Skeletal muscle tissue (tissue), 4 donors: ENCODE measurements around the gene SPEN. TPM values are rescaled to one million over a fixed set of nuclear protein-coding genes. Genes with fewer than 3 reads are reported as not detected.

Experiments
- H3K27ac ChIP-seq: one replicate; pipeline ENCODE4 v1.7.0; 2013; ENCODE audit warnings: mild to moderate bottlenecking, low read depth, low read length, inconsistent platforms
- H3K27me3 ChIP-seq, 3 donors: one replicate each; pipeline ENCODE4 v1.7.0; 2013; ENCODE audit warnings: low read length in 3 of 3; ENCODE audit not compliant: control insufficient read depth in 3 of 3, insufficient read depth in 3 of 3
- H3K36me3 ChIP-seq, 3 donors: one replicate each; pipeline ENCODE4 v1.7.0; 2013; ENCODE audit warnings: low read length in 3 of 3; ENCODE audit not compliant: control insufficient read depth in 3 of 3, insufficient read depth in 3 of 3
- H3K4me1 ChIP-seq, 3 donors: one replicate each; pipeline ENCODE4 v1.7.0; 2013; ENCODE audit warnings: low read length in 3 of 3, mild to moderate bottlenecking in 3 of 3; ENCODE audit not compliant: control insufficient read depth in 3 of 3, insufficient read depth in 3 of 3
- H3K4me3 ChIP-seq, 3 donors: one replicate each; pipeline ENCODE4 v1.7.0; 2013; ENCODE audit warnings: low read length in 3 of 3
- H3K9ac ChIP-seq, 3 donors: one replicate each; pipeline ENCODE4 v1.7.0; 2013; ENCODE audit warnings: low read length in 3 of 3, mild to moderate bottlenecking in 3 of 3, moderate library complexity in 2 of 3, low read depth in 1 of 3
- H3K9me3 ChIP-seq, 3 donors: one replicate each; pipeline ENCODE4 v1.7.0; 2013; ENCODE audit warnings: low read length in 3 of 3; ENCODE audit not compliant: control insufficient read depth in 3 of 3
- total RNA-seq: library from RNA; depleted of rRNA; stranded (reverse); fragments of >200 nt; gene quantifications from one replicate; pipeline ENCODE4 v1.2.3, GENCODE V29; 2014
- donor health status: Osteomylitis.

The SPEN gene
- total RNA-seq, 1 donor from 2014 or later = 21.4 TPM

GRCh38 chr1:15933684-15934083 is 86.2 kb downstream of the SPEN start:
- peaks cover 0 to 2% (median 0%) of the 10 kb centered on the region in 3 donors for H3K4me1 ChIP-seq
- no peak overlapping the region for H3K9ac ChIP-seq
- peaks cover 75 to 89% (median 85%) of the 10 kb centered on the region in 3 donors for H3K36me3 ChIP-seq
- H3K27me3 ChIP-seq = no peaks in the 10 kb centered on the region
- no peak overlapping the region for H3K27ac ChIP-seq
- no peaks in the 10 kb centered on the region for H3K9me3 ChIP-seq
- H3K4me3 ChIP-seq = no peak overlapping the region

GRCh38 chr1:15934211-15935055 is 86.9 kb downstream of the SPEN start:
- H3K4me1 ChIP-seq = peaks cover 0 to 2% (median 0%) of the 10 kb centered on the region in 3 donors
- H3K9me3 ChIP-seq = no peaks in the 10 kb centered on the region
- H3K27ac ChIP-seq = no peak overlapping the region
- no peak overlapping the region for H3K4me3 ChIP-seq
- H3K27me3 ChIP-seq = no peaks in the 10 kb centered on the region
- peaks cover 76 to 88% (median 85%) of the 10 kb centered on the region in 3 donors for H3K36me3 ChIP-seq
- H3K9ac ChIP-seq = no peak overlapping the region

GRCh38 chr1:15935056-15935950 is 87.8 kb downstream of the SPEN start:
- no peak overlapping the region for H3K27ac ChIP-seq
- H3K27me3 ChIP-seq = no peaks in the 10 kb centered on the region
- peaks cover 75 to 87% (median 84%) of the 10 kb centered on the region in 3 donors for H3K36me3 ChIP-seq
- H3K4me3 ChIP-seq = no peak overlapping the region
- H3K9me3 ChIP-seq = no peaks in the 10 kb centered on the region
- no peak overlapping the region for H3K9ac ChIP-seq
- H3K4me1 ChIP-seq = peaks cover 0 to 2% (median under 1%) of the 10 kb centered on the region in 3 donors

GRCh38 chr1:15936025-15936424 is 88.5 kb downstream of the SPEN start:
- Histone ChIP-seq H3K27ac (no peak overlapping the region), H3K36me3 (peaks cover 80 to 85% (median 82%) of the 10 kb centered on the region in 3 donors), H3K9ac (no peak overlapping the region), H3K27me3 (no peaks in the 10 kb centered on the region), H3K9me3 (no peaks in the 10 kb centered on the region), H3K4me1 (peaks cover under 1 to 7% (median 6%) of the 10 kb centered on the region in 3 donors), H3K4me3 (no peak overlapping the region)

- Histone ChIP-seq H3K36me3 (peaks cover 77 to 86% (median 78%) of the 10 kb centered on the region in 3 donors), H3K4me1 (peaks cover 7 to 18% (median 15%) of the 10 kb centered on the region in 3 donors), H3K4me3 (no peak overlapping the region), H3K27ac (no peak overlapping the region), H3K9me3 (no peaks in the 10 kb centered on the region), H3K9ac (no peak overlapping the region), H3K27me3 (no peaks in the 10 kb centered on the region)
These were observed 89.6 kb downstream of the SPEN start for GRCh38 chr1:15937146-15937545.

GRCh38 chr1:15937706-15938168 is 90.2 kb downstream of the SPEN start:
- Histone ChIP-seq H3K4me3 (no peak overlapping the region), H3K9me3 (no peaks in the 10 kb centered on the region), H3K27ac (no peak overlapping the region), H3K9ac (no peak overlapping the region), H3K27me3 (no peaks in the 10 kb centered on the region), H3K36me3 (peaks cover 77 to 87% (median 77%) of the 10 kb centered on the region in 3 donors), H3K4me1 (peaks cover 7 to 22% (median 16%) of the 10 kb centered on the region in 3 donors)

GRCh38 chr1:15938628-15939161 is 91.2 kb downstream of the SPEN start:
- no peak overlapping the region for H3K27ac ChIP-seq
- H3K9me3 ChIP-seq = no peaks in the 10 kb centered on the region
- H3K4me1 ChIP-seq = peaks cover 7 to 22% (median 16%) of the 10 kb centered on the region in 3 donors
- H3K4me3 ChIP-seq = no peak overlapping the region
- H3K27me3 ChIP-seq = no peaks in the 10 kb centered on the region
- no peak overlapping the region for H3K9ac ChIP-seq
- H3K36me3 ChIP-seq = peaks cover 77 to 87% (median 78%) of the 10 kb centered on the region in 3 donors

- Histone ChIP-seq H3K9ac (no peak overlapping the region), H3K27ac (no peak overlapping the region), H3K9me3 (no peaks in the 10 kb centered on the region), H3K4me1 (peaks cover 7 to 22% (median 16%) of the 10 kb centered on the region in 3 donors), H3K27me3 (no peaks in the 10 kb centered on the region), H3K36me3 (peaks cover 77 to 88% (median 78%) of the 10 kb centered on the region in 3 donors), H3K4me3 (no peak overlapping the region)
These were observed 91.9 kb downstream of the SPEN start for GRCh38 chr1:15939181-15940109.
